ENCODE results near the gene EIF5. TPM values are rescaled to one million over a fixed set of nuclear protein-coding genes. Genes with fewer than 3 reads are reported as not detected.

Gene EIF5
- total RNA-seq, 1 donor from 2014 or later: 274 TPM

GRCh38 chr14:103384450-103385151, 50.6 kb downstream of the EIF5 start:
- DNase-seq (no peak), ATAC-seq (ENCODE audit: low read depth) (no peak)
- no peaks in the 10 kb centered on the region for H3K9me3 Mint-ChIP-seq
- peaks cover 2% of the 10 kb centered on the region for H3K27me3 Mint-ChIP-seq
- no peak for TF ChIP-seq CTCF (IDR thresholded peaks at IDR 0.05)
- peak overlapping the region; percentile 97 for H3K4me3 Mint-ChIP-seq
- CTCF ChIA-PET: interaction anchor here (0.8 kb wide), 1 partner anchor 9 kb away, joined by 3 read pairs; no protein-coding TSS in a partner anchor
- peaks cover 10% of the 10 kb centered on the region for H3K36me3 Mint-ChIP-seq (ENCODE audit: low read depth)
- H3K27ac Mint-ChIP-seq: peak overlapping the region; percentile 88
- peaks cover 42% of the 10 kb centered on the region for H3K4me1 Mint-ChIP-seq
- intact Hi-C loops (cut with micrococcal nuclease): loop anchor here (1.0 to 5.0 kb wide), 7 partner anchors 50 to 1422 kb away; partner anchors contain the start of genes BAG5, COA8, DYNC1H1 and EIF5
- POLR2A ChIA-PET: interaction anchor here (1.2 to 1.8 kb wide), 4 partner anchors 40 to 51 kb away, joined by 3 to 28 read pairs (median 6); partner anchors contain the start of gene EIF5

GRCh38 chr14:103385152-103385928, 51.3 kb downstream of the EIF5 start, which contains the start of gene MARK3:
MARK3 (plus strand) TSS chr14:103385415; CDS start chr14:103386030, 615 bp downstream.
- Mint-ChIP-seq H3K27ac (peak within 1 kb of the TSS; percentile 93), H3K4me1 (peaks cover 45% of the 10 kb centered on the region), H3K4me3 (peak within 1 kb of the TSS; percentile 97), H3K27me3 (peaks cover 2% of the 10 kb centered on the region), H3K36me3 (ENCODE audit: low read depth) (peaks cover 10% of the 10 kb centered on the region), H3K9me3 (no peaks in the 10 kb centered on the region)
- DNase-seq (peak; percentile 93), ATAC-seq (ENCODE audit: low read depth) (peak; percentile 90)
- POLR2A ChIA-PET: interaction anchor here (0.6 to 1.8 kb wide), 5 partner anchors 12 to 94 kb away, joined by 3 to 28 read pairs (median 3); partner anchors contain the start of gene EIF5
- intact Hi-C loops (cut with micrococcal nuclease): loop anchor here (1.0 to 5.0 kb wide), 7 partner anchors 51 to 1423 kb away; partner anchors contain the start of genes BAG5, COA8, DYNC1H1 and EIF5
- TF ChIP-seq CTCF (IDR thresholded peaks at IDR 0.05): no peak
- CTCF ChIA-PET: no interaction called here

- peaks cover 51% of the 10 kb centered on the region for H3K4me1 Mint-ChIP-seq
Observed at GRCh38 chr14:103385929-103386712, 52.1 kb downstream of the EIF5 start.

GRCh38 chr14:103386713-103387329, 52.8 kb downstream of the EIF5 start:
- TF ChIP-seq CTCF (IDR thresholded peaks at IDR 0.05): no peak
- Mint-ChIP-seq H3K36me3 (ENCODE audit: low read depth) (peaks cover 10% of the 10 kb centered on the region), H3K4me3 (peak overlapping the region; percentile 97), H3K4me1 (peaks cover 53% of the 10 kb centered on the region), H3K27ac (peak overlapping the region; percentile 93), H3K9me3 (no peaks in the 10 kb centered on the region), H3K27me3 (no peaks in the 10 kb centered on the region)
- POLR2A ChIA-PET: no interaction called here
- intact Hi-C loops (cut with micrococcal nuclease): loop anchor here (5.0 kb wide), 3 partner anchors 240 to 1425 kb away; partner anchors contain the start of genes DYNC1H1 and KLC1
- DNase-seq (no peak), ATAC-seq (ENCODE audit: low read depth) (no peak)
- CTCF ChIA-PET: no interaction called here

More at GRCh38 chr14:103385929-103386712, 52.1 kb downstream of the EIF5 start:
- POLR2A ChIA-PET: interaction anchor here (0.7 to 1.8 kb wide), 3 partner anchors 11 to 52 kb away, joined by 3 to 28 read pairs (median 3); partner anchors contain the start of gene EIF5
- H3K4me3 Mint-ChIP-seq: peak overlapping the region; percentile 97
- H3K36me3 Mint-ChIP-seq (ENCODE audit: low read depth): peaks cover 10% of the 10 kb centered on the region
- no peak for TF ChIP-seq CTCF (IDR thresholded peaks at IDR 0.05)
- CTCF ChIA-PET: no interaction called here
- intact Hi-C loops (cut with micrococcal nuclease): loop anchor here (1.0 to 5.0 kb wide), 7 partner anchors 52 to 1424 kb away; partner anchors contain the start of genes BAG5, COA8, DYNC1H1 and EIF5
- DNase-seq (peak; percentile 38), ATAC-seq (ENCODE audit: low read depth) (peak; percentile 2)
- no peaks in the 10 kb centered on the region for H3K9me3 Mint-ChIP-seq
- H3K27me3 Mint-ChIP-seq: no peaks in the 10 kb centered on the region
- H3K27ac Mint-ChIP-seq: peak overlapping the region; percentile 93
